ENCODE data around the gene CASK.

DNA sequence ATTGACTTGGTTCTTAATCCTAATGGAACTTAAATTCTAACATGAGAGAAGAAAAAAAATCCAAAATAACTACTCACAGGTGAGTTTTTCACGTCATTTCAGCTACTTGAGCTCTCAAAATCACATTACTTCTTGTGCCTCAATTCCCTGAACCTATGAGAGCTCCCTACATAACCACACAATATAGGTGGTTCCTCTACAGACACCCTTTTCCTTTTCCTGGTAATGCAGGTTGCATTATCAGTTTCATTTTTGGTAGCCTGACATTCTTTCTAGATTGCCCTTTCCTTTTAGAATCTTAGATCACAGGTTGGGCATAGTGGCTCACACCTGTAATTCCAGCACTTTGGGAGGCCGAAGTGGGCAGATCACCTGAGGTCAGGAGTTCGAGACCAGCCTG is 230.3 kb downstream of the CASK start:
- no peak for TF ChIP-seq POLR2A (IDR thresholded peaks at IDR 0.05; ENCODE audit: low read length)
- no peak for TF ChIP-seq GATA1 (IDR thresholded peaks at IDR 0.05; ENCODE audit: low read depth, low read length)

All from erythroblast (primary cell).